GM12874 (cell line): Measurements from ENCODE around the gene AMELX.

Source experiments
- TF ChIP-seq, protein P1 (sequence below): IDR thresholded peaks from 2 replicates; pipeline ENCODE4 v1.5.1; 2011; ENCODE audit warnings: low read depth, mild to moderate bottlenecking, control low read depth, low read length, moderate library complexity; ENCODE audit not compliant: insufficient read depth

AMELX gene

GRCh38 chrX:11329021-11329420, 35.8 kb downstream of the AMELX start:
- TF ChIP-seq, protein P1, sequence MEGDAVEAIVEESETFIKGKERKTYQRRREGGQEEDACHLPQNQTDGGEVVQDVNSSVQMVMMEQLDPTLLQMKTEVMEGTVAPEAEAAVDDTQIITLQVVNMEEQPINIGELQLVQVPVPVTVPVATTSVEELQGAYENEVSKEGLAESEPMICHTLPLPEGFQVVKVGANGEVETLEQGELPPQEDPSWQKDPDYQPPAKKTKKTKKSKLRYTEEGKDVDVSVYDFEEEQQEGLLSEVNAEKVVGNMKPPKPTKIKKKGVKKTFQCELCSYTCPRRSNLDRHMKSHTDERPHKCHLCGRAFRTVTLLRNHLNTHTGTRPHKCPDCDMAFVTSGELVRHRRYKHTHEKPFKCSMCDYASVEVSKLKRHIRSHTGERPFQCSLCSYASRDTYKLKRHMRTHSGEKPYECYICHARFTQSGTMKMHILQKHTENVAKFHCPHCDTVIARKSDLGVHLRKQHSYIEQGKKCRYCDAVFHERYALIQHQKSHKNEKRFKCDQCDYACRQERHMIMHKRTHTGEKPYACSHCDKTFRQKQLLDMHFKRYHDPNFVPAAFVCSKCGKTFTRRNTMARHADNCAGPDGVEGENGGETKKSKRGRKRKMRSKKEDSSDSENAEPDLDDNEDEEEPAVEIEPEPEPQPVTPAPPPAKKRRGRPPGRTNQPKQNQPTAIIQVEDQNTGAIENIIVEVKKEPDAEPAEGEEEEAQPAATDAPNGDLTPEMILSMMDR, result no peak

- TF ChIP-seq, protein P1, result no peak
These were observed 38.6 kb downstream of the AMELX start for GRCh38 chrX:11331788-11332187.

- TF ChIP-seq, protein P1, result no peak
These were observed 41.0 kb downstream of the AMELX start for GRCh38 chrX:11334165-11334564.

DNA sequence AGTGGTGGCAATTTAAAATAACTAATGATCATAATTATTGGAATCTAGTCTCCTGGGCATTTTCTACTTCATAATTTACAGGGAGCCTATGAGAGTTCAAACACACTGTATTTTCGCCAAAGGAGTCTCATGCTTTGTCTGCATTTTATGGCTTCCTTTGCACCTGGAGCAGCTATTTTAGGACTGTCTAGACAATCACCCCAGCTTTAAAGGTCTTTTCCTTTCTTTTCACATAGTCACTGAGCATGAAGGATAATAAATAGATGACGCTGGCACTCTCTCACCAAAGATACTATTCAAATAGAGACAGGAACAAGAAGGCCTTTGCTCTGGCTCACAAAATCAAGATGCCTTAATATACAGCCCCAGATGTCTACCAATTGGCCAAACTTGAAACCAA, 43.0 kb downstream of the AMELX start:
- TF ChIP-seq, protein P1, result no peak

- TF ChIP-seq, protein P1, result no peak
These were observed 44.2 kb downstream of the AMELX start for GRCh38 chrX:11337292-11338009.

GRCh38 chrX:11341274-11342201, 48.3 kb downstream of the AMELX start:
- TF ChIP-seq, protein P1, result no peak

DNA sequence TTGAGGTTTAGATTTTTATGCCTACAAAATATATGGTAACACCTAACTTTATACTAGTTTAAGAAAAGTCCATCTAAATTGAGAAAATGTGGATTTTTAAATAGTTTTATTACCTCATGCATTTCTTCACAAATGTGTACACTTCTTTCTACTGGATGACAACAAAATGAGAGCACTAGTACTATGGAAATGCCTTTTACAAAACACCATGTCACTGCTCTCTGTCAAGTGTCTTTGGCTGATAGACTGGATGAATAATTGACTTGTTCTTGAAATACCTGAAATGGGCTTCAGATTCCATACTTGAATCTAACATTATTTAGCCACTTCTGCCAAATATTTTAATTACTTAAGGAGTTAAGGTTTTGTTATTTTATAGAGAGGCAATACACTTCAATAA, 49.5 kb downstream of the AMELX start:
- TF ChIP-seq, protein P1, result no peak
